Raji (cell line): ENCODE measurements around the gene C4BPB.

Experiments
- POLR2A ChIP-seq: IDR thresholded peaks from 2 replicates; pipeline ENCODE4 v1.6.1; 2011; ENCODE audit warnings: low read depth, low read length, control low read depth; ENCODE audit not compliant: insufficient read depth

Gene C4BPB

GRCh38 chr1:207073906-207074820 is 14.5 kb upstream of the C4BPB start:
- TF ChIP-seq POLR2A, result no peak

GRCh38 chr1:207076181-207076955 is 12.3 kb upstream of the C4BPB start:
- TF ChIP-seq POLR2A, result no peak

GRCh38 chr1:207077012-207077411 is 11.6 kb upstream of the C4BPB start:
- no peak for TF ChIP-seq POLR2A

- no peak for TF ChIP-seq POLR2A
Observed at GRCh38 chr1:207077470-207078377, 10.9 kb upstream of the C4BPB start.

DNA sequence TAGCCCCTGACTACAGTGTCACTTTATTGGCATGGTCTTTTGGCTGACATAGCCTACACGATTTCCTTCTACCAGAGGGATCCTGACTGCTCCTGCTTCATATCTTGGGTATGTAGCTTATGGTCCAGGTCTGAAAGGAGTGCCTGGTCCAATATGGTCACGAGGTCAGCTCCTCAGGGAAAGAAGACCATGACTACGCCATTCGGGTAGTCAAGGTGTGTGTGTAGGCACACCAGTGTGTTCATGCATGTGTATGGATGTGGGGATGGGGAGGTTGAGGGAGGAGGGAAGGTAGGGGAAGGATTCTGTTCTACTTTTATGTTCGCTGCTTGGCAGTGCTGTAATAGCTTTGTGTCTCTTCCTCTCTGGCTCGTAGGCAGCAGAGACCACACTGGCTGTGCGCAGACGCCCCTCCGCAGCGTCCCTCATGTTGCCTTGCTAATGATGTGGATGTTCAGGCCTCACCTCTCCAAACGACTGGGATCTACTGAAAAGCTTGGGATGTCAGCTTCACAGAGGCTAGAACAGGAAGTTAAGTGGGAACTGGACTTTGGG is 10.0 kb upstream of the C4BPB start:
- no peak for TF ChIP-seq POLR2A

GRCh38 chr1:207079706-207080241 is 8.9 kb upstream of the C4BPB start:
- TF ChIP-seq POLR2A, result no peak

GRCh38 chr1:207081088-207081487 is 7.6 kb upstream of the C4BPB start:
- TF ChIP-seq POLR2A, result no peak

DNA sequence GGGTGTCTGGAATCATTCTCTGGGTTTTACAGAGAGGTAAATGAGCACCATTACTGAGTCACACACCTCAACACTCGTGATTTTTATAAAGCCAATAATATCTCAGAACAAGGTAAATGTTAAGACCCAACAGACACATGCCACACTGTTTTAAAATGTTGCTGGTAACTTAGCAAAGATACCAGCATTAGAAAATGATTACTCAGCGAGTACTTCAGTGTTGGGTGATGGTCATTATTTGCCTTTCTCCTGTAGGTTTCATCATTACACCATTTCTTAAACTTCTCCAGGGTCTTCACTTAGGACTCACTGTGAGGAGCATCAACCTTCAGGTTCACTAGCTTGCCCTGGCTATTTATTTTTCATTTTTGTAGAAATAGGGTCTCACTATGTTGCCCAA is 6.9 kb upstream of the C4BPB start:
- TF ChIP-seq POLR2A, result no peak

- no peak for TF ChIP-seq POLR2A
Observed at GRCh38 chr1:207084232-207084631, 4.4 kb upstream of the C4BPB start.

DNA sequence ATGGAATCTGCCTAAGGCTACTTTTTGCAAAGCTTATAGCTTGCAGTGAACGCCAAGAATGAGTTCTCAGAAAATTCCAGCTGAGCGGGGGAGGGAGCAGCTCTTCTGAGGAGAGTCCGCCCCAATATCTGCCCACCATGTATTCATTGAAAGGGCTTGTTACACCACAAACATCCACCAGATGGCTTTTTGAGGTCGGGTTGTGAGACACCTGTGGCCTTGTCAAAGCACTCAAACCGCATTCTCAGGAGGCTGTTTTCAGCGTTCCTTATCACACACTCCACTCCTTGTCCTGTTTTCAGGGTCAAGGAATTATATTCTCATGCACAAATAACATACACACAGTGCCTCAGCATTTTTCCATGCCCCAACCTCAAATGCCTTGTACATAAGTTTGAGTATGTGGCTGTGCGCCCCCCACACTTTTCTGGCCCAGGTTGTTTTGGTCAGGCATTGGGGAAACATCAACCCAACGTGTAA is 3.9 kb upstream of the C4BPB start:
- no peak for TF ChIP-seq POLR2A

DNA sequence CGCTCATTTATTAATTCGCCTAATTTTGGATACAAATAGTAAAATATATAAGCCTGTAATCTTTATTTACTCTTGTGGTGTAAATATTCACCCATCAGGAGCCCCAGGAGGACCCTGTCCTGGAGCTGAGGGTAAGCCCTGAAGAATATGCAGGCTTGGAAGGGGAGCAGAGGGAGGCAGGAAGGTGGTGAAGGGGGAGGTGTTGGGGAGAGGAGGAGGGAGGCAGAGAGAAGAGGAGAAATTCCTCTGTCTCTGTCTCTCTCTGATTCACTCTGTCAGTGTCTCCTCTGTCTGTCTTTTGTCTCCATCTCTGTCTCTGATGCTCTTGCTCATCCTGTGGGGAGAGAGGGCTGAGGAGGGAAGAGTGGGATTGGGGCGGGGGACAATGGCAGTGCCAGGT is 2.8 kb upstream of the C4BPB start:
- TF ChIP-seq POLR2A, result no peak

GRCh38 chr1:207088161-207088560 is 499 bp upstream of the C4BPB start:
- no peak for TF ChIP-seq POLR2A

GRCh38 chr1:207089627-207090355 is 1.1 kb downstream of the C4BPB start:
- TF ChIP-seq POLR2A, result no peak
